Cardiac fibroblast (primary cell): Measurements from ENCODE around the gene FAM135A.

Source experiments
- DNase-seq, 2 donors: peaks; one replicate each; pipeline versions ENCODE4 v3.0.0 to v3.0.0-alpha.2; 2010; ENCODE audit warnings: low read depth in 2 of 2
- H3K4me3 ChIP-seq, 2 donors: replicated peaks in 1 of 2; 1 replicate in 1 of 2; 2 replicates in 1 of 2; pipeline ENCODE4 v1.5.1; 2011; ENCODE audit warnings: low read depth in 2 of 2, low read length in 2 of 2, mild to moderate bottlenecking in 2 of 2, moderate library complexity in 1 of 2
- CTCF ChIP-seq: IDR thresholded peaks from one replicate; pipeline ENCODE4 v1.5.1; 2011; ENCODE audit warnings: low read depth, mild to moderate bottlenecking, low read length, inconsistent platforms

FAM135A gene

DNA sequence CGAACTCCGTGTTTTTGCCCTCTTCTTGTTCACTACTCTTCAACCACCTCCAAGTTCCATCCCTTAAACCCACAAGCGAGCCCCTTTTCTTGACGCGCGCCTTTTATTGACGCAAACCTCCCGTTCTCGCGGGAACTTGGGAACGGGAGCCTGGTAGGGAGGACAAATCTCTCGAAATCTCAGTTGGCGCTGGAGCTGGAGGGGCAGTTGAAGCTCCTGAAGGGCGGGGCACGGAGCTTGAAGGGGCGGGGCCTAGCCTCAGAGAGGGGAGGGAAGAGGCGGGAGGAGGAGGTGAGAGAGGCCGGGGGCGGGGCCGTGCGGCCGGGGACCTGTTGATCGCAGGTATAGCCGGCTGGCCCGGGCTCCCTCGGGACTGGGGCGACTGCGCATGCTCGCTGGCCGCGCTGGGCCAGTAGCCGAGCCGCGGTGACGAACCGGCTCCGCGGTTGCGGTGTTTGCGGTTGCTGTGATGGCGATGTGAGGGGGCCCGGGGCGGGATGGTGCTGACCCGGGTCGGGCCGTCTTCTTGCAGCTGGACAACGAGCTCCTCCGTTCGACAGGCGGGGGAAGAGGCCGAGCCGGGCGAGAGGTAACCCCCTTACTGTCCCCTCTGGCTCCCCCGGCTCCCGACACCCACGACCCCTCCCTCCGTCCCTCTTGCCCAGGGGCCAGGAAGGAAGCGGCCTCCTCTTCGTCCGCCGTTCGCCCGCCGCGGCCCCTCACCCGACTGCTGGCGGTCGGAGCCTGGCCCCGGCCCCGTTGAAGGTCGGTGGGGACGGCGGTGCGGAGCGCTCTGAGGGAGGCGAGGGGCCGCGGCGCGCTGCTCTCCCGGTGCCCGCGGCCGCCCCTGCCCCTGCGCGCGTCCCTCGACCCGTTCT, at the start of gene FAM135A:
Gene FAM135A, plus strand, starts transcription at position 395 of the 878 bp plus-strand sequence. CDS start 14,835 bp downstream, outside the sequence.
- peak within 1 kb of the TSS; percentile 94 to 97 for H3K4me3 ChIP-seq
- DNase-seq: peak; percentile 99
- TF ChIP-seq CTCF: no peak

GRCh38 chr6:70363741-70364493, 49.4 kb upstream of the FAM135A start:
- no peak overlapping the region for H3K4me3 ChIP-seq
- DNase-seq: no peak
- no peak for TF ChIP-seq CTCF

- TF ChIP-seq CTCF: peak; percentile 96
- DNase-seq: peak; percentile 73 to 82
- no peak overlapping the region for H3K4me3 ChIP-seq
Observed at GRCh38 chr6:70369332-70369950, 43.9 kb upstream of the FAM135A start.

- H3K4me3 ChIP-seq: no peak overlapping the region
- no peak for TF ChIP-seq CTCF
- no peak for DNase-seq
Observed at GRCh38 chr6:70370496-70370895, 42.8 kb upstream of the FAM135A start.

GRCh38 chr6:70371454-70372105, 41.7 kb upstream of the FAM135A start:
- DNase-seq: peak; percentile 79 to 84
- H3K4me3 ChIP-seq: no peak overlapping the region
- peak; percentile 69 for TF ChIP-seq CTCF

- no peak for TF ChIP-seq CTCF
- peak in 1 of 2 donors; percentile 81 for DNase-seq
- H3K4me3 ChIP-seq: no peak overlapping the region
Observed at GRCh38 chr6:70375166-70375565, 38.1 kb upstream of the FAM135A start.
